ENCODE measurements around the gene ADGRD2. TPM values are rescaled to one million over a fixed set of nuclear protein-coding genes. Genes with fewer than 3 reads are reported as not detected.

Gene ADGRD2
- total RNA-seq, 4 donors from 2014 or later, result not detected

DNA sequence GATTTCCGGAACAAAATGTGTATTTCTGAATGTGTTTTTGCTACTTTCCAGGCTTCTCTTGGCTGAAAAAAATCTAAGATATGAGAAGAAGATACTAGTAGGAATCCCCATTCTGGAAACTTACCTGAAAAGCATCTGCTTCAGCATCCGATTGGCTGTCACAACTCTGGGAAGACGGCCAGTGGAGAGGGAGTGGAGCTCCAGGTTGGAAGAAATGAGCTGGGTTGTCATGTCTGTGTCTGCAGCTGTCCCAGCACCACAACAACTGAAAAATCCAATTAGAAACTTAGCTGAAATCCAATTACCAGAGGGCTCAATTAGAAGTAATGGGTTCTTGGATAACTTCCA is 38.0 kb upstream of the ADGRD2 start:
- Histone ChIP-seq H3K27ac (no peak overlapping the region), H3K4me1 (peaks cover 0 to 22% (median 4%) of the 10 kb centered on the region in 4 donors), H3K4me3 (no peak overlapping the region), H3K27me3 (no peaks in the 10 kb centered on the region), H3K9me3 (no peaks in the 10 kb centered on the region), H3K36me3 (peaks cover 0 to 68% (median 23%) of the 10 kb centered on the region in 3 donors)
- TF ChIP-seq EP300 (IDR thresholded peaks at IDR 0.05) (no peak), POLR2A (IDR thresholded peaks at IDR 0.05) (no peak)
- TF ChIP-seq, protein P1, sequence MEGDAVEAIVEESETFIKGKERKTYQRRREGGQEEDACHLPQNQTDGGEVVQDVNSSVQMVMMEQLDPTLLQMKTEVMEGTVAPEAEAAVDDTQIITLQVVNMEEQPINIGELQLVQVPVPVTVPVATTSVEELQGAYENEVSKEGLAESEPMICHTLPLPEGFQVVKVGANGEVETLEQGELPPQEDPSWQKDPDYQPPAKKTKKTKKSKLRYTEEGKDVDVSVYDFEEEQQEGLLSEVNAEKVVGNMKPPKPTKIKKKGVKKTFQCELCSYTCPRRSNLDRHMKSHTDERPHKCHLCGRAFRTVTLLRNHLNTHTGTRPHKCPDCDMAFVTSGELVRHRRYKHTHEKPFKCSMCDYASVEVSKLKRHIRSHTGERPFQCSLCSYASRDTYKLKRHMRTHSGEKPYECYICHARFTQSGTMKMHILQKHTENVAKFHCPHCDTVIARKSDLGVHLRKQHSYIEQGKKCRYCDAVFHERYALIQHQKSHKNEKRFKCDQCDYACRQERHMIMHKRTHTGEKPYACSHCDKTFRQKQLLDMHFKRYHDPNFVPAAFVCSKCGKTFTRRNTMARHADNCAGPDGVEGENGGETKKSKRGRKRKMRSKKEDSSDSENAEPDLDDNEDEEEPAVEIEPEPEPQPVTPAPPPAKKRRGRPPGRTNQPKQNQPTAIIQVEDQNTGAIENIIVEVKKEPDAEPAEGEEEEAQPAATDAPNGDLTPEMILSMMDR (IDR thresholded peaks at IDR 0.05), result no peak
- no peak for DNase-seq (ENCODE audit: low spot score in 2 of 2)
- 85 to 90% methylated on average over 3 of the region's 3 CpGs for WGBS, 2 donors

DNA sequence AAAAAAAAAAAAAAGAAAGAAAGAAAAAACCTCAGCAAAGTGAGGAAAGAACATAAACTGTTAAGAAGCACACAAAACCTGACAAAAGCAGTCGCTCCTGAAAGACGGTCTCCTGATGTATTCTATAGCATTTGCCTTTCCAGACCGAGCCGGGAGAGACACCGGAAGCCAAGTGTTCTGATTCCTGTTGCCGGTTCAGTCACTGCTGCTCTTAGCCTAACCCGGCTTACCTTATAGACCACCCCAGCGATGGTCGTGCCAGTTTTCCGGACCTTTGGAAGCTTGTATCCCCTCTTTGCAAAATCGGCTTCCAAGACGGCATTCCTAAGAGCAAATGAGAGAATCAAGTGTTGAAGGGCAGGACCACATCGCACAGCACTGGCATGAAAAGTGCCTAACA is 35.6 kb upstream of the ADGRD2 start:
- H3K27me3 ChIP-seq, result no peaks in the 10 kb centered on the region
- H3K27ac ChIP-seq, result peak overlapping the region in 2 of 4 donors; percentile 62 to 69
- H3K4me1 ChIP-seq, result peaks cover 0 to 19% (median 4%) of the 10 kb centered on the region in 4 donors
- TF ChIP-seq, protein P1 (IDR thresholded peaks at IDR 0.05), result no peak
- no peak for TF ChIP-seq EP300 (IDR thresholded peaks at IDR 0.05)
- no peak for TF ChIP-seq POLR2A (IDR thresholded peaks at IDR 0.05)
- DNase-seq (ENCODE audit: low spot score in 2 of 2), result no peak
- peaks cover 0 to 46% (median 23%) of the 10 kb centered on the region in 3 donors for H3K36me3 ChIP-seq
- H3K4me3 ChIP-seq, result peak overlapping the region; percentile 75 to 88 (median 80)
- WGBS, 2 donors, result 18 to 20% methylated on average over 13 of the region's 13 CpGs
- no peaks in the 10 kb centered on the region for H3K9me3 ChIP-seq

DNA sequence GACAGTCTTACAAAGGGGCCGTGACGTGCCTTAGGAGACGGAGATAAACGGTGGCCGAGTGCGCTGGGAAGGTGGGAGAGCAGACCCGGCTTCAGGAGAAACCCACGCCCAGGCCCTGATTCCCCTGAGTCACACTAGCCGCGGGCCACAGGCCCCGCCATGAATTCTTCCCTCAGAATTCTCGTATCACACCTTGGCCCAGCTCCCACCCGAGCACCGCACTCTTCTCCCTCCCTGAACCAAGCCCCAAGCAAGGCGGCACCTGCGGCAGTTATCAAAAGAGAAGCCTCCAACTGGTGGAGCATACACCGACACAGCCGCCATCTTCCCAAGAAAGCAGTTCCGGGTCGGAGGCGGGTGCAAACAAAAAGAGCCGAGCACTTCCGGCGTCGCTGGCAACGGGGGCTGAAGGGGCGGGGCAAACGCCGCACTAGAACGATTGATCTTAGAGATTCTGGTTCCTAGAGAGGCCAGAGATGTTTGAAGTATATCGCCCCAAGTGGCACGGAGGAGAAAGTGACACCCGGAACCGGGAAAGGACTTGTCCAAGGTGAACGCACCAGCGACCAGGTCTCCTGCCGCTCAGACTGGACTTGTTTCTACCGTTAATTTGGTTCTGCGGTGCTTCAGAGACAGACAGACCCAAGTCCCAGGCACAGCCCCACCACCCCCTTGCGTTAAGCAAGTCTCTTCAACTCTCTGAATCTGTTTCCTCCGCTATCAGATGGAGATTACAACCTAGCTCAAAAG is 35.0 kb upstream of the ADGRD2 start, which contains the start of gene PSMB7:
PSMB7 (minus strand) TSS at position 341 of the 750 bp plus-strand sequence; CDS start at position 324, 17 bp downstream.
- peak in 1 of 2 donors; percentile 44 for TF ChIP-seq POLR2A (IDR thresholded peaks at IDR 0.05)
- peak; percentile 87 to 92 for TF ChIP-seq EP300 (IDR thresholded peaks at IDR 0.05)
- TF ChIP-seq, protein P1 (IDR thresholded peaks at IDR 0.05), result peak; percentile 78 to 84 (median 82)
- H3K4me3 ChIP-seq, result peak within 1 kb of the TSS; percentile 75 to 88 (median 80)
- no peaks in the 10 kb centered on the region for H3K27me3 ChIP-seq
- H3K9me3 ChIP-seq, result no peaks in the 10 kb centered on the region
- DNase-seq (ENCODE audit: low spot score in 2 of 2), result peak; percentile 91 to 96
- H3K27ac ChIP-seq, result peak within 1 kb of the TSS in 3 of 4 donors; percentile 31 to 69 (median 62)
- 7% methylated on average over 38 to 41 of the region's 41 CpGs for WGBS, 2 donors
- peaks cover 0 to 22% (median 4%) of the 10 kb centered on the region in 4 donors for H3K4me1 ChIP-seq
- peaks cover 0 to 39% (median 23%) of the 10 kb centered on the region in 3 donors for H3K36me3 ChIP-seq

DNA sequence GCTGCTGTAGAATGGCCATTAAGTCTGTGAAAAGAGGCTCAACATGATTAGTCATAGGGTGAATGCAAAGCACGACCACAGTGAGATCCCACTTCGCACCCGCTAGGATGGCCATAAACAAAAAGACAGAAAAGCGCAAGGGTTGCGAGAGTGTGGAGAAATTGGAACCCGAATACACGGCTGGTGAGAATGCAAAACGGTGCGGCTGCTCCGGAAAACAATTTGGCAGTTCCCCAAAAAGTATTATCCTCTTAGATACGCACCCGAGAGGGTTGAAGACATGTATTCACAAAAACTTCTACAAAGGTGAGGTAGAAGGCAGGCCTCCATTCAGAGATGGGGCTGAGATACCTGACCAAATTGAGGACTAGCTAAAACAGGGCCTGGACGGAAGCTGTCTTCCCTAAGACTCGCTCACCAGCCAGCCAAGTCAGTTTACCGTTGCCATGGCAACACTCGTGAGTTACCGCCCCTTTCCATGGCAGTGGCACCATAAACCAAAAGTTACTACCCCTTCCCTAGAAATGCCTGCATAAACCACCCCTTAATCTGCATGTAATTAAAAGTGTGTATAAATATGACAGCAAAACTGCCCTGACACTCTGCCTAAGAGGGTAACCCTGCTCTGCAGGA is 34.3 kb upstream of the ADGRD2 start:
- WGBS, 2 donors, result 78 to 80% methylated on average over 17 of the region's 17 CpGs
- H3K27me3 ChIP-seq, result no peaks in the 10 kb centered on the region
- no peak overlapping the region for H3K27ac ChIP-seq
- peaks cover 0 to 32% (median 23%) of the 10 kb centered on the region in 3 donors for H3K36me3 ChIP-seq
- H3K4me3 ChIP-seq, result peak overlapping the region in 3 of 4 donors; percentile 75 to 88 (median 77)
- H3K9me3 ChIP-seq, result no peaks in the 10 kb centered on the region
- TF ChIP-seq EP300 (IDR thresholded peaks at IDR 0.05) (no peak), POLR2A (IDR thresholded peaks at IDR 0.05) (no peak)
- TF ChIP-seq, protein P1 (IDR thresholded peaks at IDR 0.05), result no peak
- peaks cover 0 to 22% (median 4%) of the 10 kb centered on the region in 4 donors for H3K4me1 ChIP-seq
- no peak for DNase-seq (ENCODE audit: low spot score in 2 of 2)

Data from tibial nerve (tissue), 4 donors.